Measurements from ENCODE around the gene LMTK3. TPM values are rescaled to one million over a fixed set of nuclear protein-coding genes. Genes with fewer than 3 reads are reported as not detected.

Gene LMTK3
- total RNA-seq, 2 donors from 2014 or later, result 1.3 to 1.6 TPM

GRCh38 chr19:48498595-48499311 is 12.9 kb downstream of the LMTK3 start:
- DNase-seq (ENCODE audit: low spot score), result no peak

GRCh38 chr19:48497728-48498594 is 13.7 kb downstream of the LMTK3 start:
- TF ChIP-seq CTCF (IDR thresholded peaks at IDR 0.05), result no peak
- Histone ChIP-seq H3K4me1 (peaks cover 0 to 15% of the 10 kb centered on the region in 2 donors), H3K27ac (no peak overlapping the region), H3K9me3 (no peaks in the 10 kb centered on the region), H3K36me3 (no peaks in the 10 kb centered on the region), H3K4me3 (peak overlapping the region; percentile 6 to 13), H3K27me3 (peaks cover 0 to 19% of the 10 kb centered on the region in 2 donors)
- no peak for DNase-seq (ENCODE audit: low spot score)

More at GRCh38 chr19:48498595-48499311, 12.9 kb downstream of the LMTK3 start:
- H3K9me3 ChIP-seq, result no peaks in the 10 kb centered on the region
- H3K4me3 ChIP-seq, result peak overlapping the region in 1 of 2 donors; percentile 13
- peaks cover 0 to 15% of the 10 kb centered on the region in 2 donors for H3K4me1 ChIP-seq
- H3K27ac ChIP-seq, result no peak overlapping the region
- peaks cover 0 to 19% of the 10 kb centered on the region in 2 donors for H3K27me3 ChIP-seq
- TF ChIP-seq CTCF (IDR thresholded peaks at IDR 0.05), result no peak
- H3K36me3 ChIP-seq, result no peaks in the 10 kb centered on the region

GRCh38 chr19:48496959-48497727 is 14.5 kb downstream of the LMTK3 start:
- Histone ChIP-seq H3K36me3 (no peaks in the 10 kb centered on the region), H3K27me3 (peaks cover 0 to 19% of the 10 kb centered on the region in 2 donors), H3K4me3 (peak overlapping the region in 1 of 2 donors; percentile 6), H3K4me1 (peaks cover 0 to 19% of the 10 kb centered on the region in 2 donors), H3K27ac (no peak overlapping the region), H3K9me3 (no peaks in the 10 kb centered on the region)
- no peak for DNase-seq (ENCODE audit: low spot score)
- no peak for TF ChIP-seq CTCF (IDR thresholded peaks at IDR 0.05)

- Histone ChIP-seq H3K4me3 (no peak overlapping the region), H3K36me3 (no peaks in the 10 kb centered on the region), H3K27me3 (peaks cover 0 to 9% of the 10 kb centered on the region in 2 donors), H3K27ac (no peak overlapping the region), H3K4me1 (peaks cover 0 to 24% of the 10 kb centered on the region in 2 donors), H3K9me3 (no peaks in the 10 kb centered on the region)
- TF ChIP-seq CTCF (IDR thresholded peaks at IDR 0.05), result no peak
- DNase-seq (ENCODE audit: low spot score), result no peak
These were observed 16.2 kb downstream of the LMTK3 start for GRCh38 chr19:48495396-48495795.

- Histone ChIP-seq H3K27ac (peak overlapping the region; percentile 67 to 71), H3K27me3 (no peaks in the 10 kb centered on the region), H3K4me1 (peaks cover 0 to 32% of the 10 kb centered on the region in 2 donors), H3K36me3 (no peaks in the 10 kb centered on the region), H3K9me3 (no peaks in the 10 kb centered on the region), H3K4me3 (peak overlapping the region; percentile 43 to 55)
- DNase-seq (ENCODE audit: low spot score), result no peak
- no peak for TF ChIP-seq CTCF (IDR thresholded peaks at IDR 0.05)
These were observed 17.8 kb downstream of the LMTK3 start for GRCh38 chr19:48493718-48494401.
